Fibroblast of villous mesenchyme (primary cell): ENCODE results near the gene WRNIP1. TPM values are rescaled to one million over a fixed set of nuclear protein-coding genes. Genes with fewer than 3 reads are reported as not detected.

ENCODE experiments used
- DNase-seq: peaks from one replicate; pipeline ENCODE4 v3.0.0-alpha.2; 2010; ENCODE audit warnings: low read depth
- H3K4me3 ChIP-seq: 2 replicates; pipeline ENCODE4 v1.5.1; 2011; ENCODE audit warnings: low read depth, mild to moderate bottlenecking, low read length
- CTCF ChIP-seq: IDR thresholded peaks from 2 replicates; pipeline ENCODE4 v1.5.1; 2012; ENCODE audit warnings: low read depth, mild to moderate bottlenecking, low read length; ENCODE audit not compliant: insufficient read depth
- total RNA-seq: library from RNA; depleted of rRNA; stranded (reverse); fragments of >200 nt; gene quantifications from 2 replicates; pipeline ENCODE4 v1.2.3, GENCODE V29; 2012

WRNIP1 gene
- total RNA-seq, 1 donor = 38.0 TPM

- no peak overlapping the region for H3K4me3 ChIP-seq
- TF ChIP-seq CTCF = no peak
- DNase-seq = no peak
These were observed 64.1 kb downstream of the WRNIP1 start for GRCh38 chr6:2829253-2829652.

- no peak for DNase-seq
- H3K4me3 ChIP-seq = no peak overlapping the region
- TF ChIP-seq CTCF = no peak
These were observed 65.0 kb downstream of the WRNIP1 start for GRCh38 chr6:2830183-2830582.

GRCh38 chr6:2831392-2831791 lies 66.2 kb downstream of the WRNIP1 start:
- no peak overlapping the region for H3K4me3 ChIP-seq
- no peak for DNase-seq
- TF ChIP-seq CTCF = no peak

DNA sequence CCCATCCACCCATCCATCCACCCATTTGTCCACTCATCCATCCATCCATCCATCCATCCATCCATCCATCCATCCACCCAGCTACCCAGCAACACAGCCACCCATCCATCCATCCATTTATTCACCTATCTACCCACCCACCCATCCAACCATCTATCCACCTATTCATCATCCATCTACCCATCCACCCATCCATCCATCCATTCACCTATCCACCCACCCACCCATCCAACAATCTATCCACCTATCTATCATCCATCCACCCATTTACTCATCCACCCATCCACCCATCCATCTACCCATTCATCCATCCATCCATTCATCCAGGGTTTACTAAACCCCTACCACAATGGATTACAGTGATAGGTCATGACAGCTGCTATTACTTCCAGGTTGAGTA lies 69.1 kb downstream of the WRNIP1 start:
- no peak overlapping the region for H3K4me3 ChIP-seq
- TF ChIP-seq CTCF = no peak
- no peak for DNase-seq

Other genes with a start within 250 kb of the WRNIP1 start
- 0.43 and 0.64 TPM in 2 replicates for gene MYLK4, start 14.5 kb upstream of the WRNIP1 start, total RNA-seq
- gene SERPINB1, start 76.5 kb downstream of the WRNIP1 start, total RNA-seq = 25.9 and 32.2 TPM in 2 replicates
- 15.1 and 17.3 TPM in 2 replicates for gene SERPINB9, start 137.9 kb downstream of the WRNIP1 start, total RNA-seq
- gene SERPINB6, start 206.2 kb downstream of the WRNIP1 start, total RNA-seq = 96.3 and 122 TPM in 2 replicates
- gene NQO2, start 234.5 kb downstream of the WRNIP1 start, total RNA-seq = 7.4 and 12.1 TPM in 2 replicates